Measurements from ENCODE around the gene CNEP1R1. TPM values are rescaled to one million over a fixed set of nuclear protein-coding genes. Genes with fewer than 3 reads are reported as not detected.

CNEP1R1 gene
- total and polyA plus RNA-seq, 2 donors (not counting 1 experiment from before 2014, with no cell fraction given), result 32.5 to 37.3 TPM

- Histone ChIP-seq H3K36me3 (ENCODE audit: control insufficient read depth, insufficient read depth, low read length) (no peaks in the 10 kb centered on the region), H3K4me3 (replicated peaks in 1 of 4; ENCODE audit: control extremely low read depth in 1 of 4, insufficient read depth in 1 of 4, low read depth in 3 of 4, low read length in 4 of 4) (no peak overlapping the region), H2AFZ (ENCODE audit: low read length) (no peak overlapping the region), H3K79me2 (ENCODE audit: control insufficient read depth, insufficient read depth, low read length) (no peaks in the 10 kb centered on the region), H3K9me3 (ENCODE audit: control insufficient read depth, insufficient read depth, low read depth, low read length) (no peaks in the 10 kb centered on the region), H3K9ac (ENCODE audit: insufficient read depth, low read length) (no peak overlapping the region), H3K27ac (ENCODE audit: insufficient read depth, low read length) (no peak overlapping the region), H3K4me2 (ENCODE audit: extremely low read depth, insufficient read depth, low read length) (no peak overlapping the region), H3K4me1 (ENCODE audit: control insufficient read depth, extremely low read depth, insufficient read depth, low read length) (no peaks in the 10 kb centered on the region), H4K20me1 (ENCODE audit: control insufficient read depth, extremely low read depth, insufficient read depth, low read length) (no peaks in the 10 kb centered on the region), H3K27me3 (ENCODE audit: control insufficient read depth, insufficient read depth, low read length) (no peaks in the 10 kb centered on the region)
- TF ChIP-seq EZH2 (IDR thresholded peaks at IDR 0.05; ENCODE audit: low read length, missing control alignments), result no peak
- no peak for TF ChIP-seq CTCF (conservative IDR thresholded peaks at IDR 0.05 in 1 of 2, IDR thresholded peaks at IDR 0.05 in 1 of 2; ENCODE audit: low read depth in 1 of 2, low read length in 2 of 2)
- no peak for DNase-seq (ENCODE audit: low read depth in 2 of 2)
Observed at GRCh38 chr16:49993579-49993978, 31.4 kb upstream of the CNEP1R1 start.

GRCh38 chr16:49994006-49994405 lies 31.0 kb upstream of the CNEP1R1 start:
- Histone ChIP-seq H2AFZ (ENCODE audit: low read length) (no peak overlapping the region), H3K4me2 (ENCODE audit: extremely low read depth, insufficient read depth, low read length) (no peak overlapping the region), H3K9me3 (ENCODE audit: control insufficient read depth, insufficient read depth, low read depth, low read length) (no peaks in the 10 kb centered on the region), H3K27me3 (ENCODE audit: control insufficient read depth, insufficient read depth, low read length) (no peaks in the 10 kb centered on the region), H3K9ac (ENCODE audit: insufficient read depth, low read length) (no peak overlapping the region), H3K4me1 (ENCODE audit: control insufficient read depth, extremely low read depth, insufficient read depth, low read length) (no peaks in the 10 kb centered on the region), H3K4me3 (replicated peaks in 1 of 4; ENCODE audit: control extremely low read depth in 1 of 4, insufficient read depth in 1 of 4, low read depth in 3 of 4, low read length in 4 of 4) (no peak overlapping the region), H4K20me1 (ENCODE audit: control insufficient read depth, extremely low read depth, insufficient read depth, low read length) (no peaks in the 10 kb centered on the region), H3K36me3 (ENCODE audit: control insufficient read depth, insufficient read depth, low read length) (no peaks in the 10 kb centered on the region), H3K79me2 (ENCODE audit: control insufficient read depth, insufficient read depth, low read length) (no peaks in the 10 kb centered on the region), H3K27ac (ENCODE audit: insufficient read depth, low read length) (no peak overlapping the region)
- no peak for TF ChIP-seq EZH2 (IDR thresholded peaks at IDR 0.05; ENCODE audit: low read length, missing control alignments)
- TF ChIP-seq CTCF (conservative IDR thresholded peaks at IDR 0.05 in 1 of 2, IDR thresholded peaks at IDR 0.05 in 1 of 2; ENCODE audit: low read depth in 1 of 2, low read length in 2 of 2), result no peak
- no peak for DNase-seq (ENCODE audit: low read depth in 2 of 2)

GRCh38 chr16:49995720-49996119 lies 29.3 kb upstream of the CNEP1R1 start:
- H3K36me3 ChIP-seq (ENCODE audit: control insufficient read depth, insufficient read depth, low read length), result no peaks in the 10 kb centered on the region
- no peaks in the 10 kb centered on the region for H4K20me1 ChIP-seq (ENCODE audit: control insufficient read depth, extremely low read depth, insufficient read depth, low read length)
- H3K4me1 ChIP-seq (ENCODE audit: control insufficient read depth, extremely low read depth, insufficient read depth, low read length), result no peaks in the 10 kb centered on the region
- H3K9ac ChIP-seq (ENCODE audit: insufficient read depth, low read length), result no peak overlapping the region
- no peak overlapping the region for H2AFZ ChIP-seq (ENCODE audit: low read length)
- no peak overlapping the region for H3K4me2 ChIP-seq (ENCODE audit: extremely low read depth, insufficient read depth, low read length)
- no peak for DNase-seq (ENCODE audit: low read depth in 2 of 2)
- no peaks in the 10 kb centered on the region for H3K79me2 ChIP-seq (ENCODE audit: control insufficient read depth, insufficient read depth, low read length)
- no peak overlapping the region for H3K4me3 ChIP-seq (replicated peaks in 1 of 4; ENCODE audit: control extremely low read depth in 1 of 4, insufficient read depth in 1 of 4, low read depth in 3 of 4, low read length in 4 of 4)
- H3K27ac ChIP-seq (ENCODE audit: insufficient read depth, low read length), result no peak overlapping the region
- no peak for TF ChIP-seq EZH2 (IDR thresholded peaks at IDR 0.05; ENCODE audit: low read length, missing control alignments)
- TF ChIP-seq CTCF (conservative IDR thresholded peaks at IDR 0.05 in 1 of 2, IDR thresholded peaks at IDR 0.05 in 1 of 2; ENCODE audit: low read depth in 1 of 2, low read length in 2 of 2), result no peak
- no peaks in the 10 kb centered on the region for H3K27me3 ChIP-seq (ENCODE audit: control insufficient read depth, insufficient read depth, low read length)
- H3K9me3 ChIP-seq (ENCODE audit: control insufficient read depth, insufficient read depth, low read depth, low read length), result no peaks in the 10 kb centered on the region

All from fibroblast of lung (primary cell).